GM12878 (cell line): ENCODE results near the gene MIA3.

Experiments
- BCL11A ChIP-seq: IDR thresholded peaks from 2 replicates; pipeline ENCODE4 v1.6.1; 2011; ENCODE audit warnings: low read depth, low read length
- GABPA ChIP-seq: IDR thresholded peaks from 2 replicates; pipeline ENCODE4 v1.6.1; 2014; ENCODE audit warnings: antibody characterized with exemption, low read depth, mild to moderate bottlenecking, inconsistent platforms
- POLR2A ChIP-seq: IDR thresholded peaks from 2 replicates; pipeline ENCODE4 v1.6.1; 2011; ENCODE audit warnings: low read depth, mild to moderate bottlenecking, low read length
- POLR2AphosphoS5 ChIP-seq: IDR thresholded peaks from 2 replicates; pipeline ENCODE4 v1.6.1; 2011; ENCODE audit warnings: mild to moderate bottlenecking, low read length, inconsistent platforms
- STAT3 ChIP-seq: IDR thresholded peaks from 2 replicates; pipeline ENCODE4 v1.6.1; 2011; ENCODE audit warnings: low read depth, low read length, improper control_type of control experiment
- TF ChIP-seq, protein P1 (sequence below): IDR thresholded peaks from 2 replicates; pipeline ENCODE4 v1.6.1; 2012; ENCODE audit warnings: mild to moderate bottlenecking, low read depth, low read length
- TF ChIP-seq, protein P2 (sequence below): fragments of 450-650 bp; IDR thresholded peaks from 2 replicates; pipeline ENCODE4 v1.6.1; 2017; ENCODE audit warnings: mild to moderate bottlenecking
- TF ChIP-seq, protein P3 (sequence below): fragments of 450-650 bp; IDR thresholded peaks from 2 replicates; pipeline ENCODE4 v1.6.1; 2016; ENCODE audit warnings: mild to moderate bottlenecking

DNA sequence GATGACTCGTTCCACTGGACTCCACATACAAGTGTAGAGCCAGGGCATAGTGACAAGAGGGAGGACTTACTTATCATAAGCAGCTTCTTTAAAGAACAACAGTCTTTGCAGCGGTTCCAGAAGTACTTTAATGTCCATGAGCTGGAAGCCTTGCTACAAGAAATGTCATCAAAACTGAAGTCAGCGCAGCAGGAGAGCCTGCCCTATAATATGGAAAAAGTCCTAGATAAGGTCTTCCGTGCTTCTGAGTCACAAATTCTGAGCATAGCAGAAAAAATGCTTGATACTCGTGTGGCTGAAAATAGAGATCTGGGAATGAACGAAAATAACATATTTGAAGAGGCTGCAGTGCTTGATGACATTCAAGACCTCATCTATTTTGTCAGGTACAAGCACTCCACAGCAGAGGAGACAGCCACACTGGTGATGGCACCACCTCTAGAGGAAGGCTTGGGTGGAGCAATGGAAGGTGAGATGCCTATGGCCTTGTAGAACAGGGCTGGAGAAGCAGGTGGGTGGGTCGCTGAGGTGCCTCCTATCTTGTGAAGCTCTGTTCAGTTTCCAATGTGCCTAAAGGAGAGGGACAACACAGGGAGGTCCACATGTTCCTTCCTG lies 12.1 kb downstream of the MIA3 start:
- no peak for TF ChIP-seq POLR2AphosphoS5
- TF ChIP-seq, protein P1, sequence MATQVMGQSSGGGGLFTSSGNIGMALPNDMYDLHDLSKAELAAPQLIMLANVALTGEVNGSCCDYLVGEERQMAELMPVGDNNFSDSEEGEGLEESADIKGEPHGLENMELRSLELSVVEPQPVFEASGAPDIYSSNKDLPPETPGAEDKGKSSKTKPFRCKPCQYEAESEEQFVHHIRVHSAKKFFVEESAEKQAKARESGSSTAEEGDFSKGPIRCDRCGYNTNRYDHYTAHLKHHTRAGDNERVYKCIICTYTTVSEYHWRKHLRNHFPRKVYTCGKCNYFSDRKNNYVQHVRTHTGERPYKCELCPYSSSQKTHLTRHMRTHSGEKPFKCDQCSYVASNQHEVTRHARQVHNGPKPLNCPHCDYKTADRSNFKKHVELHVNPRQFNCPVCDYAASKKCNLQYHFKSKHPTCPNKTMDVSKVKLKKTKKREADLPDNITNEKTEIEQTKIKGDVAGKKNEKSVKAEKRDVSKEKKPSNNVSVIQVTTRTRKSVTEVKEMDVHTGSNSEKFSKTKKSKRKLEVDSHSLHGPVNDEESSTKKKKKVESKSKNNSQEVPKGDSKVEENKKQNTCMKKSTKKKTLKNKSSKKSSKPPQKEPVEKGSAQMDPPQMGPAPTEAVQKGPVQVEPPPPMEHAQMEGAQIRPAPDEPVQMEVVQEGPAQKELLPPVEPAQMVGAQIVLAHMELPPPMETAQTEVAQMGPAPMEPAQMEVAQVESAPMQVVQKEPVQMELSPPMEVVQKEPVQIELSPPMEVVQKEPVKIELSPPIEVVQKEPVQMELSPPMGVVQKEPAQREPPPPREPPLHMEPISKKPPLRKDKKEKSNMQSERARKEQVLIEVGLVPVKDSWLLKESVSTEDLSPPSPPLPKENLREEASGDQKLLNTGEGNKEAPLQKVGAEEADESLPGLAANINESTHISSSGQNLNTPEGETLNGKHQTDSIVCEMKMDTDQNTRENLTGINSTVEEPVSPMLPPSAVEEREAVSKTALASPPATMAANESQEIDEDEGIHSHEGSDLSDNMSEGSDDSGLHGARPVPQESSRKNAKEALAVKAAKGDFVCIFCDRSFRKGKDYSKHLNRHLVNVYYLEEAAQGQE = no peak
- TF ChIP-seq GABPA = no peak
- no peak for TF ChIP-seq BCL11A
- TF ChIP-seq POLR2A = no peak
- TF ChIP-seq, protein P2, sequence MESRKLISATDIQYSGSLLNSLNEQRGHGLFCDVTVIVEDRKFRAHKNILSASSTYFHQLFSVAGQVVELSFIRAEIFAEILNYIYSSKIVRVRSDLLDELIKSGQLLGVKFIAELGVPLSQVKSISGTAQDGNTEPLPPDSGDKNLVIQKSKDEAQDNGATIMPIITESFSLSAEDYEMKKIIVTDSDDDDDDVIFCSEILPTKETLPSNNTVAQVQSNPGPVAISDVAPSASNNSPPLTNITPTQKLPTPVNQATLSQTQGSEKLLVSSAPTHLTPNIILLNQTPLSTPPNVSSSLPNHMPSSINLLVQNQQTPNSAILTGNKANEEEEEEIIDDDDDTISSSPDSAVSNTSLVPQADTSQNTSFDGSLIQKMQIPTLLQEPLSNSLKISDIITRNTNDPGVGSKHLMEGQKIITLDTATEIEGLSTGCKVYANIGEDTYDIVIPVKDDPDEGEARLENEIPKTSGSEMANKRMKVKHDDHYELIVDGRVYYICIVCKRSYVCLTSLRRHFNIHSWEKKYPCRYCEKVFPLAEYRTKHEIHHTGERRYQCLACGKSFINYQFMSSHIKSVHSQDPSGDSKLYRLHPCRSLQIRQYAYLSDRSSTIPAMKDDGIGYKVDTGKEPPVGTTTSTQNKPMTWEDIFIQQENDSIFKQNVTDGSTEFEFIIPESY = no peak
- no peak for TF ChIP-seq STAT3
- TF ChIP-seq, protein P3, sequence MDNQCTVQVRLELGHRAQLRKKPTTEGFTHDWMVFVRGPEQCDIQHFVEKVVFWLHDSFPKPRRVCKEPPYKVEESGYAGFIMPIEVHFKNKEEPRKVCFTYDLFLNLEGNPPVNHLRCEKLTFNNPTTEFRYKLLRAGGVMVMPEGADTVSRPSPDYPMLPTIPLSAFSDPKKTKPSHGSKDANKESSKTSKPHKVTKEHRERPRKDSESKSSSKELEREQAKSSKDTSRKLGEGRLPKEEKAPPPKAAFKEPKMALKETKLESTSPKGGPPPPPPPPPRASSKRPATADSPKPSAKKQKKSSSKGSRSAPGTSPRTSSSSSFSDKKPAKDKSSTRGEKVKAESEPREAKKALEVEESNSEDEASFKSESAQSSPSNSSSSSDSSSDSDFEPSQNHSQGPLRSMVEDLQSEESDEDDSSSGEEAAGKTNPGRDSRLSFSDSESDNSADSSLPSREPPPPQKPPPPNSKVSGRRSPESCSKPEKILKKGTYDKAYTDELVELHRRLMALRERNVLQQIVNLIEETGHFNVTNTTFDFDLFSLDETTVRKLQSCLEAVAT = no peak
